ENCODE measurements around the gene PES1.
A peak's percentile ranks its signal among the peaks of the same experiment; 100 is the strongest.
"Not testable (repeated sequence)": the region's sequence is repeated elsewhere in the genome, so short reads cannot be mapped to it uniquely, and the experiment has no call there.

The PES1 gene

DNA sequence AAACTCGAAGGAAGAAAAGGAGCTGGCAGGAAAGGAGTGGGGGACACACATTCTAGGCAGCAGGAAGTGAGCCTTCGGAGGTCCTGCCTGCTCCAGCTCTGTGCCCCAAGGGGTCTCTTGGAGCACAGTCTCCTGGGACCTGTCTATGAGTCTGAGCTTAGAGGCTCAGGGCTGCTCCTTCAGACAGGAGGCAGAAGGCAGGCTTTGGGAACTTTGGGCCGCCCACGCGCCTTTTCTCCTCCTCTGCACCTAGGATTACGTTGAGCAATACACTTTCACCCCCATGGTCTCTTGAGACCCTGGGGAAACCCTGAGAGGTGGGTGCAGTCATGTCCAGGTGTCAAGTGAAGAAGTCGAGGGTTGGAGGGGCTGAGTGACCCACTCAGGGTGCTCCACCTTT lies 16.2 kb upstream of the PES1 start:
- no peak for DNase-seq

DNA sequence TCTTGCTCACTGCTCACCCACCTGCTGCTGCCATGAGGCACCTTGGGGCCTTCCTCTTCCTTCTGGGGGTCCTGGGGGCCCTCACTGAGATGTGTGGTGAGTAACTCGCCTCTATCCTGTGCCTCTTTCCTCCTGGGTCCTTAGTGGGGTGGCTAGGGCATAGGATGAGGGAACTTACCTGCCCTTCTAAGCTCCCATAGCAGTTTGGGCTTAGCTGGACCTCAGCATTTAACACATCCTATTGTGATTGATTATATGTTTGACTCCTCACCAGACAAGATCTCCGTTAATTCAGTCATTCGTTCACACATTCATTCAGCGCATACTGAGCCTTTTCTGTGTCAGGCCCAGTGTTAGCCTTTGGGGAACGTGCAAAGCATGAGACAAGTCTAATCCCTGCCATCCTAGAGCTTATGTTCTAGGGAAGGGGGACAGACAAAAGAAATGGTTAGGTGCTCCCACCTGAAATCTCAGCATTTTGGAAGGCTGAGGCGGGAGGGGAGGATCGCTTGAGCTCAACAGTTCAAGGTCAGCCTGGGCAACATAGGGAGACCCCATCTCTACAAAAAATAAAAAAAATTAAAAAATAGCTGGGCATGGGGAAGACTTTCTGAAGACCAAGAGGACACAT lies 15.7 kb upstream of the PES1 start:
- no peak for DNase-seq

DNA sequence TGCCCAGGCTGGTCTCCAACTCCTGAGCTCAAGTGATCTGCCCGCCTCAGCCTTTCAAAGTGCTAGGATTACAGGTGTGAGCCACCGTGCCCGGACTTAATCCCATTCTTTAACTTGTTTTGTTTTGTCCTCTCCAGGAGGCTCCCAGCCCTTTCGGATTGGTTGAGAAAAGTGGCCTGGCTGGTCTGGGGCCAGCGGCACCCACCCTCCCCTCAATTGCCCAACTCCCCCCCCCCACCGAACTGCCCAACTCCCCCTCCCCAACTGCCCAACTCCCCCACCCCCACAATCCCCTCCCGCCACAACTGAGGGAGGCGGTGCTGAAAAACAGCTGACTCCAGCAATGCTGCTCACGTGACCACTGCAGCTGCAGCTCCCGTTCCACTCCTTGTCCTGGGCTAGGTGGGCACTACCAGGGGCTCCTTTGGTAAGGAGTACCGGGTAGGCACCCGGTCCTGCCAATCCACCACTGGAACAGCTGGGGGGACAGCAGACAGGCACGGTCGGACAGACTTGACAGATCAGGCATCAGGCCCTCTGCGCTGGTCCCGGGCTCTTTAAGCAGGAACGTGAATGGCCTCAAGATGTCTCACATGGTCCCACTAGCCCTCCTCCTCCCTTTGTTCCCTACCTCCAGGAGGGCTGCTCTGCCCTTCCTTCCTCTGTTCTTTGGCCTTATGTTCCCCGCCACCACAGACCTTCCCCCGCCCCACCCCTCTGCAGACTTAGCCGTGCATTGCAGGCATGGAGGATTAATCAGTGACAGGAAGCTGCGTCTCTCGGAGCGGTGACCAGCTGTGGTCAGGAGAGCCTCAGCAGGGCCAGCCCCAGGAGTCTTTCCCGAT lies 15.0 kb upstream of the PES1 start, which contains the start of gene TCN2:
TSS of gene TCN2 (plus strand) at position 720 of the 845 bp plus-strand sequence. CDS start 158 bp downstream, outside the sequence.
- peak; percentile 60 for DNase-seq

DNA sequence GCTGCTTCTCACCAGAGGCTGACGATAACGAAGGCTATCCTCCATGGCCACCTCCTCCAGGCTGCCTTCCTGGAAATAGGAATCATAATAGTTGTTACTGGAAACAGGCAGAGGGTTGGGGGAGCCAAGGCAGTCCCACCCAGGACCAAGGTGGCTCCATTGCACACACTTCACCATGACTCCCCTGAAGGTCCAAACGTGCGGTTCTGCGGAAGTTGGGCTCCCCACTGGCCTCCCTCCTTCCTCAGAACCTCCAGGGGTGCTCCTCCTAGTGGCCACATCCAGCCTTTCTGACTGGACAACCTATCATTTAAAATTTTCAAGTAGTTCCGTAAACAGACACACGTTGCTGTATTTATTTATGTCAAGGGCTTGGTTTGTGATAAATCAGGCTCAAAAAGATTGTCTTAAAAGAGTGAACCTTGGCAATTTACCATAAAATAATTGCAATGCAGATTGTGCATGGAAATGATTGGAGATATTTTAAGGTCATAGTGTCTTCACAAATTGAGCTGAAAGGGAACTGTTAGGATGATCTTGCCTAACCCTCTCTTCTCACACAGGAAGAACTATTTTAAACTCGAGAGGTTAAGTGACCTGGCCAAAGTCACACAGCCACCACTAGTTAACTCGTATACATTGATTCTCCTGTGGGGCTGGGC lies 13.9 kb upstream of the PES1 start:
- DNase-seq: peak; percentile 64

DNA sequence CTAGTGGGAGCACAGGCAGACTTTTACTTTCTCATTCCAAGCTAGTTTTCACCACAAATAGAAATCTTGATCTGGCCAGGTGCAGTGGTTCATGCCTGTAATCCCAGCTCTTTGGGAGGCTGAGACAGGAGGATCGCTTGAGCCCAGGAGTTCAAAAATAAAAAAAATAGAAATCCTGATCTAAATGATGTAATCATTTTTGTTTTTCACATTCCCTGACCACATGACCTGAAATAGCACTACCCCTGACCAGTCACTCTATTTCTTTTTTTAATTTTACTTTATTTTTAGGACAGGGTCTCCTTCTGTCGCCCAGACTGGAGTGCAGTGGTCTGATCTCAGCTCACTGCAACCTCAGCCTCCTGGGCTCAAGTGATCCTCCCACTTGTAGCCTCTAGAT lies 13.0 kb upstream of the PES1 start:
- no peak for DNase-seq

DNA sequence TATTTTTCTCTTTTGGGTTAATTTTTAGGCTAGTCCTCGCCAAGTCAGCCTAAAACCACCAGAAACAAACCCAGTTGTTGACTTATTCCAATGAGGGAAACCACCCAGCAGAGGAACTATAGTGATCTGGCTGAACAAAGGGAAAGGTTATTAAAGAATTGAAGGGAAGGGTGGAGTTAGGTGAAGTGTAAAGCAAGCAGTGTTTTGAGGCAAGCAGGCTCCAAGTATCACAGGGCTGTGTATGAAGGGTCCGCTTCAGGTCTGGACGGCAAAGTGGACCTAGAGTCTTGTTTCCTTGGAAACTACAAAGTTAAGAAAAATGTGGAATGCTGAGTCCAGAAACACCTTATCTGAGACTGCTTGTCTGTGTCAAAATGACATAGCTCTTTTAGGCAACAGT lies 12.1 kb upstream of the PES1 start:
- no peak for DNase-seq

DNA sequence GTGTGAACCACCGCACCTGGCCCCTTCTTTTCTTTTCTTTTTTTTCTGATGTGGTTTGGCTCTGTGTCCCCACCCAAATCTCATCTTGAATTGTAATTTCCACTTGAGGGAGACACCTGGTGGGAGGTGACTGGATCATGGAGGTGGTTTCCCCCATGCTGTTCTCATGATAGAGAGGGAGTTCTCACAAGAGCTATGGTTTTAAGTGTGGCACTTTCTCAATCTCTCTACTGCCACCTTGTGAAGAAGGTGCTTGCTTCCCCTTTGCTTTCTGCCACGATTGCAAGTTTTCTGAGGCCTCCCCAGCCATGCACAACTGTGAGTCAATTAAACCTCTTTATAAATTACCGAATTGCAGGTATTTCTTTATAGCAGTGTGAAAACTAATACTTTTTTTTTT lies 10.3 kb upstream of the PES1 start:
- peak; percentile 7 for DNase-seq

DNA sequence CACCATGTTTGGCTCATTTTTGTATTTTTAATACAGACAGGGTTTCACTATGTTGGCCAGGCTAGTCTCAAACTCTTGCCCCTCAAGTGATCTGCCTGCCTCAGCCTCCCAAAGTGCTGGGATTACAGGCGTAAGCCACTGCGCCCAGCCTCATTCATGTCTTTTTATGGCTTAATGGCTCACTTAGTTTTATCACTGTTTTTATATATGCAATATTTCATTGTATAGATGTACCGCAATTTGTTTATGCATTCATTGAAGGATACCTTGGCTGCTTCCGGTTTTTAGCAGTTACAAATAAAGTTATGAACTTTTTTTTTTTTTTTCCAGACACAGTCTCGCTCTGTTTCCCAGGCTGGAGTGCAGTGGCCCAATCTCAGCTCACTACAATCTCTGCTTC lies 9.8 kb upstream of the PES1 start:
- no peak for DNase-seq

DNA sequence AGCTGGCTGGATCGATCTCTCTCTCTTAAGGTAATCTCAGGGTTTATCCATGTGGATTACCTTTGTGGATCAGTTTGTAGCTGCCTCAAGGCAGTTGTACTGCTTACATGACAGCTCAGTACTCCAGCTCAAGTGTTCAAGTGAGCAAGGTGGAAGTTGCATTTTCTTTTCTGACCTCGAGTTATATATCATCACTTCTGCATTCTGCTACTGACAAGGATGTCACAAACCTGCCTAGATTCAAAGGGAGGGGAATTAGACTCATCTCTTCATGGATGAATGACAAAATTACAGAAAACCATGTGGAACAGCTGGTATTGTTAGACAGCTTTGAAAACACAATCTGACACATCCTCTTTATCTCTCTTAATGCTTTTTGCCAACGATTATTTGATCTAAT lies 9.2 kb upstream of the PES1 start:
- no peak for DNase-seq

DNA sequence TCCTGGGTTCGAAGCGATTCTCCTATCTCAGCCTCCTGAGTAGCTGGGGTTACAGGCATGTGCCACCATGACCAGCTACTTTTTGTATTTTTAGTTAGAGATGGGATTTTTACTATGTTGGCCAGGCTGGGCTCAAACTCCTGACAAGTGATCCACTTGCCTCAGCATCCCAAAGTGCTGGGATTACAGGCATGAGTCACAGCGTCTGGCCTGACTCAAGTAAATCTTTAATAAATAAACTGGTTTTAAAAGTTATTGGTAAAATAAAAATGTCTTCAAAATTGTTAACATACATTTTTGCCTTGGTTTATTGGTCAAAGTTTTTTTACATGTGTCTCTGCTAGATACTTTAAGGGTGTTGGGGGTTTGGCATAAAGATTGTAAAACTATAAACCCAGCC lies 7.3 kb upstream of the PES1 start:
- no peak for DNase-seq

DNA sequence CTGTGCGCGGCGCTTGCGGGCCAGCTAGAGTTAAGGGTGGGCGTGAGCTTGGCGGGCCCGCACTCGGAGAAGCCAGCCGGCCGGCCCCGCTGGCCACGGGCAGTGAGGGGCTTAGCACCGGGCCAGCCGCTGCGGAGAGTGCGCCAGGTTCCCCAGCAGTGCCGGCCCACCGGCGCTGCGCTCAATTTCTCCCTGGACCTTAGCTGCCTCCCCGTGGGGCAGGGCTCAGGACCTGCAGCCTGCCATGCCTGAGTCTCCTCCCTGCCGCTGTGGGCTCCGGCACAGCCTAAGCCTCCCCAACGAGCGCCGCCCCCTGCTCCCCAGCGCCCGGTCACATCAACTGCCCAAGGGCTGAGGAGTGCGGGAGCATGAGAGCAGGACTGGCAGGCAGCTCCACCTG lies 5.2 kb upstream of the PES1 start:
- DNase-seq: no peak

DNA sequence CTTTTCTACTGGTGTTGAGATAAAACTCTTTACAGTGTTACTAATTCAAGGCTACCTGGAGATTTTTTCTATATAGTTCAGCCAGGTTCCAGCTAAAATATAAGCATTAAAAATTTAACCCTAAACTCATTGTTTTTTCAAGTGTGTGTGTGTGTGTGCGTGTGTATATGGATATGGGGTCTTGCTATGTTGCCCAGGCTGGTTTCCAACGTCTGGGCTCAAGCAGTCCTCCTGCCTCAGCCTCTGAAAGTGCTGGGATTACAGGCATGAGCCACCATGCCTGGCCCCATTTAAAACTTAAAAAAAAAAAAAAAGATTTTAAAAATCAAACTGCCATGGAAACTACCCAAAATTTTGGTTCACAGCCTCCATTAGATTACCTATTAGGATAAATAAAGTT lies 4.5 kb upstream of the PES1 start:
- DNase-seq: no peak

DNA sequence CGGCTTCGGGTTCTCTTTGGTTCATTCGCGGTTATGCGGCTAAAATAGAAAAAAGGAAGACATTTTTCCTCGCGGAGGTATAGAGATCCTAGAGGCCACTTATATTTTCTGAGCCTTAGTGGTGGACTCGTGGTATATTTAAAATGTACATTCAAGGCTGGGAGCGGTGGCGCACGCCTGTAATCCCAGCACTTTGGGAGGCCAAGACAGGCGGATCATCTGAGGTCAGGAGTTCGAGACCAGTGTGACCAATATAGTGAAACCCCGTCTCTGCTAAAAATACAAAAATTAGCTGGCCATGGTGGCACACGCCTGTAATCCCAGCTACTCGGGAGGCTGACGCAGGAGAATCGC lies 627 bp upstream of the PES1 start:
- DNase-seq: not testable (repeated sequence)

DNA sequence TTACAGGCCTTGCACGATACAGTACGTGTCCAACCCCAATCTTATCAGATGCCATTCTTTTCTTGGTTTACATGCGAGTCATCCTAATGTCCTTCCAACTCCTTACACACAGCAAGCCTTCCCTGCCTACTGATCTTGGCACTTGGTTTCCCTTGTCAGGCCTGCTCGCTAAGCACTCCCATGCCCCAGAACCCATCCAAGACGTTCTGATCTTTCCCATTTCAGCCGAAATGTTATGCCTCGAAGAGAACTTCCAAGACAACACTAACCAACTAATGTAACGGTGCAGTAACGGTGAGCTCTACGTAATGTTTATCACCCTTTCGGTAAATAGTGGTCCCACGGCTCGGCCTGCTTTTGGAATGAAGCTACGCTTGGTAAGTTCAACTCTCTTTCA lies 521 bp downstream of the PES1 start:
- DNase-seq: no peak

DNA sequence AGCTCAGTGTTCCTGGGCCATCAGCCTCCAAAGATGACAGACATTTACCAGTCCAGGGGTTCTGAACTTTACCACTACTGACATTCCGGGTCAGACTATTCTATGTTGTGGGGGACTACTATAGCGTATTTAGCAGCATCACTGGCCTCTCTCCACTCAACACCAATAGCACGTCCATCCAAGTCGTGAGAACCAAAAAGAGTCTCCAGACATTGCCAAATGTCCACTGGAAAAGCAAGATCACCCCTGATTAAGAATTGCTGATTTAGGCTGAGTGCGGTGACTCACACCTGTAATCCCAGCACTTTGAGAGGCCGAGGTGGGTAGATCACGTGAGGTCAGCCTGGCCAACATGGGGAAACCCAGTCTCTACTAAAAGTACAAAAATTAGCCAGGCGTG lies 5.3 kb downstream of the PES1 start:
- no peak for DNase-seq

DNA sequence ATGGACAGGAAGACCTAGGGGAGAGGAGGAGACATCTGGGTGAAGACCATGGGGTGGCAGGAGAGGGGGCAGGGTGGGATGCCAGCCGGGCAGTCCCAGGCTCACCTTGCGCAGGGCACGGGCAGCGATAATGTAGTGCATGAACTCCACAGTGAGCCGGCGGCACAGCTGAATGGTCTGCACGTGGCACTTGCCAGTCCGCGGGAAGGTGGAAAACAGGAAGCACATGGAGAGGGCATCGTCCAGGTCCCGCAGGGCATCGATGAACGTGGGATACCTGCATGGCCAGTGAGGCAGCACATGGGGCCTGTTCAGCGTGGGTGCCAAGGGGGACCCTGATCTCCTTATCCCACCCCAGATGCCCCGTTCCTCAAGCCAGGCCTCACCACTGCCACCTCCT lies 7.3 kb downstream of the PES1 start:
- no peak for DNase-seq

DNA sequence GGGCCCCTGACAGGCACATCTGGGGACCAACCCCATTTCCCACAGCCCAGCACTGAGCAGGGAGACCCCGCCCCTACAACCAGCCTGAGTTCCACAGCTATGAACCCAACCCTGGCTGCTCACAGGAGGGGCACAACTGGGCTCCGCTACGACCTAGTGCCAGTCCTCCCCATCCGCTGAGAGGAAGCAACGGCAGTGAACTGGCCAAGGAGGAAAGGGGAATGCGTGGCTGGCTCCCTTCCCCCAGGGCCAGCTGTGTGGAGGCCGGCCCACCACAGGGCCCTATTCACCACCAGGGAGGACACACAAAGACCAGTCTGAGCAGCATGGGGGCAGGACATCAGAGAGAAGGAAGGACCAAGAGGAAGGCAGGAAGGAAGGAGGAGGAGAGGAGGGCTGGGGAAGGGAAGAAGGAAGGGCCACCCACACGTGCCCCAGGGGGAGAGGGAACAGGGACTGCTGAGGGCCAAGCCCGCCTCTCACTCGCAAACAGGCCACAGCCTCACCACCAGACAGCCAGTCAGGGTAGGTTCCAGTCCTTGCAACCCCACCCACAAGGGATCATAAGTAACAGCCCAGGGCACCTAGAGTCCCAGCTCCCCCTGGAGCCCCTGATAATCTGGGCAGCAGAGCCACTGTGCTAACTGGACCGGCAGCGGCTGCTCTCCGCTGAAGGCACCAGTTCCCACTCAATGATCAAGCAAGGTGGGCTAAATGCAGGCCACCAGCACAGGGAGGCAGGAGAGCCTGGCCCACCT lies 8.7 kb downstream of the PES1 start:
- no peak for DNase-seq

DNA sequence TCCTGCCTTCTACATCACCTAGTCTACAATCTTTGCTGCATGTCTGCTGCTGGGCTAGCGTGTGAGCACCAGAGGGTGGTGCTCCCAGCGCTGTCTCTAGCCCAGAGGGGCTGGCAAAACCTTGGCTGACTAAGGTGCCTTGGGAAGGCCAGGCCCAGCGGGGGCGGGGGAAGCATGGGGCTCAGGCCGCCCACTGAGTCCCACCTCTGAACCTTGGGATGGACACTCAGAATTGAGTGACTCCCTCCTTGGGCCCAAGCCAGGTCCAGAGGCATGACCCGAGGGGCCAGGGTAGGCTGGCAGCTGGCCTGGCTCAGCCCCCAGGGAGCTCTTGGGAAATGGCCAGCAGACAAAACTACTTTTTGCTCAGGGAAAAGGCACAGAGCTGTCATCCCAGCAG lies 9.7 kb downstream of the PES1 start:
- no peak for DNase-seq

DNA sequence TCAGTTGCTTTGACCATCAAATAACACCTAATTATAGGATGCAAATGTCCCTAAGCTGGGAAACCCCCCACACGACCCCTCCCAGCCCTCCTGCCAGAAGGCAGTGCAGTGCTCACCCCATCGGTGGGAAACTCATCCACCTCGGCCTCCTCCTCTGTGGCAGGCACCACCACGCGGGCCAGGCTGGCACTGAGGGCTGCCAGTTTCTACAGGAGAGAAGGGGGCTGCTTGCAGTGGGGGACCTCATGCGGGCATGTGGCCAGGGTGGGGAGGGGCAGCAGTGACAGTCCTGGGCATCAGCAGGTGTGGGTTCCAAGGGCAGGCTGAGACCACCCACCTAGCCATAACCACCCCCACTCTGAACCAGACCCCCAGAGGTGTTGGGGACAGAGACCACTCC lies 10.8 kb downstream of the PES1 start:
- DNase-seq: no peak

DNA sequence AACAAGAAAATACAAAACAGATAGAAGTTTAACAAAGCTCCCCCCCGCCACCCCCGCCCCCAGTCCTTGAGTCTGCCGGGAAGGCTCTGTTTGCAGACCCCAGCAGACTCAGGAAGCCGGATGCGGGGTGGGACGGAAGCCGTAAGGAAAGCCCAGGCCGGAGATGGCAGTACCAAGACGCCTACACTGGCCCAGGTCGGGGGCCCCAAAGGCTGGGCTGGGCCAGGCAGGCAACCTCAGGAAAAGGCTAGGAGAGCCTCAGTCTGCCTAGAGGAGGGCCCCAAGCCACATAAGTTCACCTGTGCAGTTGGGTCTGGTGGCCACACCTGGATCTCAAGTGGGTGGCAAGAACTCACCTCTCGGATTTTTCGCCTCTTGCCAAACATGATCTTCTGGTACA lies 13.2 kb downstream of the PES1 start:
- DNase-seq: no peak

DNA sequence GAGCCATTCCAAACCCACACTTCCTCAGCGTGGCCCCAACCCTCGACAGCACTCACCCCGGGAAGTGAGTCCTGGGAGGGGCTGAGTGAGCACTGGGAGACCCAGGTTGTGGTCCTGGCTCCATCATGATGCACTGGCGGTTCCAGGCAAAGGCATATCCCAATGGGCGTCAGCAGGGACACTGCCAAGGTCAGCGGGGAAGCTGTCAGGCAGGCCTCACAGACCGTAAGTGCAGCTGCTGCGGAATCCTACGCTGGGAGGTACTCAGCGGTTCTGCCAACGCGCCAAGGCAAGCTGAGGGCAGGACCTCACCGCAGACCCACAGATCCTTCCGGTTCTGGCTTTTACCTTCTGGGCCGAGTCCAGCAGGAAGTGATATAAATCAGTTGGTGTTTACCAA lies 15.9 kb downstream of the PES1 start:
- DNase-seq: no peak

DNA sequence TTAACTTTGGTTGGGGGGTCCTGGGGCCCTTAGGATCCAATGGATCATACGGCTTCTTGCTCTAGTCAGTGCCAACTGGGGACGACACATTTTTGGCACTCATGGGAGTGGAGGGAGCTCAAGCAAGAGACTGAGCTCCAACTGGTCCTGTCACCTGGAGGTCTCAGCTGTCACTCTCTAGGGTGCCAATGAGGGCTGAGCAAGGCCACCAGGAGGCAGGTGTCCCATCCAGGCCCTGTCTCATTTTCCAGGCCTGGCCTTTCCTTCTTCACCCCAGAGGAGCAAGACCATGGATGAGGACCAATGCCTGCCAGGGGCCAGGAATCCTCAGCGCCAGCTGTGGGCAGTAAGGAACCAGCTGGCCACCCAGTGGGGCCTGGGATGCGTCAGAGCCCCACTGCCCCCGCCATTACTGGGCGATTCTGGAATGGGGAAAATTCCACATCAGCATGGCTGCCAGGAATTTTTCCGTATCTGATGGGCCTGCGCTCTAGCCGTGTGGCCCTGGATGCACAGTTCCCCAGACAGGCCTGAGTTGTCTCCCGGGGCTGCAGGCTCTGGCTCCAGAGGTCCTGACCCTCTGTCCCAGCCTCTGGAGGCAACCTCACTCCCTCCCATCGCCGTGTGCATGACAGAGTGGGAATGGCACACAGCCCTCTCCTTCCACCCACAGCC lies 16.6 kb downstream of the PES1 start:
- no peak for DNase-seq
